K562 (cell line): Measurements from ENCODE around the gene SFN. TPM values are rescaled to one million over a fixed set of nuclear protein-coding genes. Genes with fewer than 3 reads are reported as not detected.

Source experiments
- CBX5 ChIP-seq: IDR thresholded peaks from 2 replicates; pipeline ENCODE4 v1.6.1; 2014; ENCODE audit warnings: low read depth, borderline replicate concordance
- CEBPG ChIP-seq, 3 experiments: fragments of 200-800 bp in 1 of 3; sonication (Bioruptor generic) in 1 of 3; sonication (generic) in 1 of 3; formaldehyde crosslinking in 1 of 3; IDR thresholded peaks in 2 of 3; conservative IDR thresholded peaks in 1 of 3; 2 replicates each; pipeline versions ENCODE4 v1.6.1 to v1.8.0; 2016 to 2022; ENCODE audit warnings: missing compliant biosample characterization in 2 of 3, missing genetic modification characterization in 2 of 3, mild to moderate bottlenecking in 1 of 3, missing genetic modification reagents in 1 of 3
- DPF2 ChIP-seq: fragments of 450-650 bp; IDR thresholded peaks from 2 replicates; pipeline ENCODE4 v1.6.1; 2016
- ESRRA ChIP-seq: fragments of 450-650 bp; IDR thresholded peaks from 2 replicates; pipeline ENCODE4 v1.6.1; 2014; ENCODE audit warnings: low read depth, mild to moderate bottlenecking, moderate library complexity, borderline replicate concordance
- GATA2 ChIP-seq: sonication (generic); formaldehyde crosslinking; IDR thresholded peaks from 2 replicates; pipeline ENCODE4 v1.4.0; 2020; ENCODE audit warnings: mild to moderate bottlenecking, missing genetic modification reagents
- KLF10 ChIP-seq: fragments of 250-450 bp; sonication (Bioruptor Pico); IDR thresholded peaks from 2 replicates; pipeline ENCODE4 v1.6.1; 2021; ENCODE audit warnings: matching md5 sums
- KLF16 ChIP-seq: IDR thresholded peaks from 2 replicates; pipeline ENCODE4 v1.6.1; 2016; ENCODE audit warnings: antibody characterized with exemption
- MCM7 ChIP-seq, 2 experiments: fragments of 450-650 bp; IDR thresholded peaks; 2 replicates each; pipeline ENCODE4 v1.6.1; 2016 to 2018
- MTF1 ChIP-seq: fragments of 250-450 bp; sonication (Bioruptor Pico); IDR thresholded peaks from 2 replicates; pipeline ENCODE4 v1.9.0; 2021; ENCODE audit warnings: moderate library complexity, mild to moderate bottlenecking, inconsistent platforms, borderline replicate concordance
- POU5F1 ChIP-seq: fragments of 150-350 bp; IDR thresholded peaks from 2 replicates; pipeline ENCODE4 v1.6.1; 2014; ENCODE audit warnings: borderline replicate concordance, low read length, low read depth, mild to moderate bottlenecking; ENCODE audit not compliant: partially characterized antibody
- RB1 ChIP-seq: fragments of 450-650 bp; IDR thresholded peaks from 2 replicates; pipeline ENCODE4 v1.6.1; 2017; ENCODE audit warnings: low read depth, mild to moderate bottlenecking
- RBBP5 ChIP-seq: fragments of 200-600 bp; sonication (generic); IDR thresholded peaks from 2 replicates; pipeline ENCODE4 v1.6.1; 2012; ENCODE audit warnings: borderline replicate concordance, mild to moderate bottlenecking, low read length, control low read depth, inconsistent platforms; ENCODE audit not compliant: insufficient read depth, poor library complexity, severe bottlenecking
- SIN3A ChIP-seq, 2 experiments: fragments of 150-350 bp in 1 of 2; IDR thresholded peaks; 2 replicates each; pipeline ENCODE4 v1.6.1; 2011 to 2016; ENCODE audit warnings: borderline replicate concordance in 2 of 2, low read depth in 2 of 2, low read length in 2 of 2, mild to moderate bottlenecking in 2 of 2, moderate library complexity in 2 of 2; ENCODE audit not compliant: control insufficient read depth in 1 of 2
- TEAD2 ChIP-seq: fragments of 450-650 bp; IDR thresholded peaks from 2 replicates; pipeline ENCODE4 v1.6.1; 2016; ENCODE audit warnings: missing genetic modification characterization, control low read depth, missing compliant biosample characterization
- ZKSCAN8 ChIP-seq: fragments of 200-800 bp; sonication (Bioruptor generic); IDR thresholded peaks from 2 replicates; pipeline ENCODE4 v1.6.1; 2016; ENCODE audit warnings: missing genetic modification characterization, missing compliant biosample characterization
- ZNF324 ChIP-seq: fragments of 250-450 bp; sonication (Bioruptor Pico); IDR thresholded peaks from 2 replicates; pipeline ENCODE4 v1.4.0; 2020; ENCODE audit warnings: mild to moderate bottlenecking
- ZNF778 ChIP-seq: fragments of 450-650 bp; formaldehyde crosslinking; IDR thresholded peaks from 2 replicates; pipeline ENCODE4 v1.4.0; 2020; ENCODE audit warnings: mild to moderate bottlenecking, moderate library complexity
- ZNF79 ChIP-seq: fragments of 250-450 bp; sonication (Bioruptor Pico); IDR thresholded peaks from 2 replicates; pipeline ENCODE4 v1.4.0; 2020; ENCODE audit warnings: low read depth, mild to moderate bottlenecking, moderate library complexity
- polyA plus RNA-seq, 8 experiments: library from polyadenylated mRNA; depleted of rRNA in 4 of 8; stranded (reverse) in 5 of 8; unstranded in 3 of 8; fragments of >200 nt; fragmentation: Nextera tagmentation in 2 of 8; fragmentation: Illumina TruSeq in 1 of 8; extraction: Ambion mirVana in 2 of 8; extraction: Trizol in 1 of 8; gene quantifications; 2 replicates each; pipeline versions ENCODE4 v1.2.1 to v1.2.3, GENCODE V29; 2011 to 2014; ENCODE audit warnings: inconsistent platforms in 1 of 8, missing spikeins in 1 of 8
- total RNA-seq, 7 experiments: library from RNA; depleted of rRNA in 6 of 7; stranded (reverse); fragments of >200 nt in 6 of 7; fragmentation: Illumina TruSeq in 2 of 7; extraction: Trizol in 2 of 7; gene quantifications; 2 replicates each; pipeline versions ENCODE4 v1.2.1 to v1.2.3, GENCODE V29; 2011 to 2021; ENCODE audit warnings: low replicate concordance in 1 of 7
- TF ChIP-seq, protein P1 (sequence below): conservative IDR thresholded peaks from 2 replicates; pipeline ENCODE4 v1.6.1; 2011; ENCODE audit warnings: low read depth, mild to moderate bottlenecking, low read length; ENCODE audit not compliant: control insufficient read depth
- TF ChIP-seq, protein P2 (sequence below): sonication (generic); formaldehyde crosslinking; IDR thresholded peaks from 2 replicates; pipeline ENCODE4 v1.8.0; 2022; ENCODE audit warnings: mild to moderate bottlenecking, missing genetic modification reagents
- TF ChIP-seq, protein P3 (sequence below): sonication (generic); formaldehyde crosslinking; IDR thresholded peaks from 2 replicates; pipeline ENCODE4 v1.8.0; 2022; ENCODE audit warnings: mild to moderate bottlenecking, missing genetic modification reagents
- TF ChIP-seq, protein P4 (sequence below), 2 experiments: IDR thresholded peaks; 2 replicates each; pipeline ENCODE4 v1.6.1; 2011; ENCODE audit warnings: borderline replicate concordance in 1 of 2, control low read depth in 1 of 2, low read depth in 1 of 2, low read length in 1 of 2, mild to moderate bottlenecking in 1 of 2, mixed read lengths in 1 of 2, moderate library complexity in 1 of 2; ENCODE audit not compliant: insufficient read depth in 1 of 2, insufficient read length in 1 of 2, poor library complexity in 1 of 2, severe bottlenecking in 1 of 2; ENCODE audit errors: extremely low read depth in 1 of 2

The SFN gene
- total and polyA plus RNA-seq, 9 of the 15 experiments (the other 6 are each of a cell fraction or from before 2014, with no cell fraction given), result 0.10 to 3.8 (median 2.0) TPM

DNA sequence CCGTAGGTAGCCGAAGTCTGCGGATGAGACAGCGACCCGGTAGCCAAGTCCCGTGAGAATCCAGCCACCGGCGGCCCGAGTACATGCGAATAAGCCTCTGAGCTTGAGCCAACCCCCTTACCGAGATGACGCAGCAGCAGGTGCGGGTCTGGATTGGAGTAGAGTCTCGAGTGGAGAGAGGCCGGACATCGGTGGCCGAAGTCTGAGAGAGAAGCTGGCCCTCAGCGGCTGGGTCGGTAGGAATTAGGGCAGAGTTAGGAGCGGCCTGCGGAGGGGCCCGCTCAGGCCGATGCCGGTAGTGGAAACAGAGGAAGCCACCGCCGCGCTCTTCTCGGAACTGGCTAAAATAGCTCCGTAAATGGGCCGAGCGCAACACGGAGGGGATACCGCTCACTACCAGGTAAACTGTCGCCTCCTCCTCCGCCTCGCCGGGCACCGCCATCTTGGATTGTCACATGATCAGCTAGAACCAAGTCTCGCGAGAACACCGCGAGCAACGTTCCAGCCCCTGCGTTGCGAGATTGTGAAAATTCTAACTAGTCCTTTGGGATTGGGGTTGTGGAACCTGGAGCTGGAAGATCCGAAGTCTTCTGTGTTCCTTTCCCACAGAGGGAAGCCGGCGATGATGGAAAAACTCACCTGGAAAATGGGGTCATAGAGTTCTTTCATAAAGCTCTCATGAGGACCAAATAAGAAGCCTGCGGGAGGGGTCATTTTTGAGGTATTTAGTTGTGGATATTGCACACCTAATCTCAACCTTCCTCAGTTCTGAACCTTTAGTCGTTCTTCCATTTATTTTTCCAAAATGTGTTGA is 37.3 kb downstream of the SFN start, which contains the start of gene GPATCH3 (continued):
- TF ChIP-seq DPF2, result no peak
- TF ChIP-seq ZKSCAN8, result no peak
- no peak for TF ChIP-seq ZNF324 (CRISPR knock-in tag)
- TF ChIP-seq, protein P1, sequence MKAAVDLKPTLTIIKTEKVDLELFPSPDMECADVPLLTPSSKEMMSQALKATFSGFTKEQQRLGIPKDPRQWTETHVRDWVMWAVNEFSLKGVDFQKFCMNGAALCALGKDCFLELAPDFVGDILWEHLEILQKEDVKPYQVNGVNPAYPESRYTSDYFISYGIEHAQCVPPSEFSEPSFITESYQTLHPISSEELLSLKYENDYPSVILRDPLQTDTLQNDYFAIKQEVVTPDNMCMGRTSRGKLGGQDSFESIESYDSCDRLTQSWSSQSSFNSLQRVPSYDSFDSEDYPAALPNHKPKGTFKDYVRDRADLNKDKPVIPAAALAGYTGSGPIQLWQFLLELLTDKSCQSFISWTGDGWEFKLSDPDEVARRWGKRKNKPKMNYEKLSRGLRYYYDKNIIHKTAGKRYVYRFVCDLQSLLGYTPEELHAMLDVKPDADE, result peak; percentile 96
- TF ChIP-seq RBBP5, result peak; percentile 95
- TF ChIP-seq ZNF79 (CRISPR knock-in tag), result 0 out of 2 replicates have a peak, but pooled peaks have one; percentile 20
- no peak for TF ChIP-seq GATA2
- TF ChIP-seq, protein P2, sequence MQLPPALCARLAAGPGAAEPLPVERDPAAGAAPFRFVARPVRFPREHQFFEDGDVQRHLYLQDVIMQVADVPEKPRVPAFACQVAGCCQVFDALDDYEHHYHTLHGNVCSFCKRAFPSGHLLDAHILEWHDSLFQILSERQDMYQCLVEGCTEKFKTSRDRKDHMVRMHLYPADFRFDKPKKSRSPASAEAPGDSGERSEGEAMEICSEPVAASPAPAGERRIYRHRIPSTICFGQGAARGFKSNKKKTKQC (CRISPR knock-in tag), result peak; percentile 93
- TF ChIP-seq MCM7 (IDR thresholded peaks at IDR 0.05), result no peak
- no peak for TF ChIP-seq CBX5
- TF ChIP-seq, protein P3, sequence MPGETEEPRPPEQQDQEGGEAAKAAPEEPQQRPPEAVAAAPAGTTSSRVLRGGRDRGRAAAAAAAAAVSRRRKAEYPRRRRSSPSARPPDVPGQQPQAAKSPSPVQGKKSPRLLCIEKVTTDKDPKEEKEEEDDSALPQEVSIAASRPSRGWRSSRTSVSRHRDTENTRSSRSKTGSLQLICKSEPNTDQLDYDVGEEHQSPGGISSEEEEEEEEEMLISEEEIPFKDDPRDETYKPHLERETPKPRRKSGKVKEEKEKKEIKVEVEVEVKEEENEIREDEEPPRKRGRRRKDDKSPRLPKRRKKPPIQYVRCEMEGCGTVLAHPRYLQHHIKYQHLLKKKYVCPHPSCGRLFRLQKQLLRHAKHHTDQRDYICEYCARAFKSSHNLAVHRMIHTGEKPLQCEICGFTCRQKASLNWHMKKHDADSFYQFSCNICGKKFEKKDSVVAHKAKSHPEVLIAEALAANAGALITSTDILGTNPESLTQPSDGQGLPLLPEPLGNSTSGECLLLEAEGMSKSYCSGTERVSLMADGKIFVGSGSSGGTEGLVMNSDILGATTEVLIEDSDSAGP (CRISPR knock-in tag), result no peak
- TF ChIP-seq, protein P4, sequence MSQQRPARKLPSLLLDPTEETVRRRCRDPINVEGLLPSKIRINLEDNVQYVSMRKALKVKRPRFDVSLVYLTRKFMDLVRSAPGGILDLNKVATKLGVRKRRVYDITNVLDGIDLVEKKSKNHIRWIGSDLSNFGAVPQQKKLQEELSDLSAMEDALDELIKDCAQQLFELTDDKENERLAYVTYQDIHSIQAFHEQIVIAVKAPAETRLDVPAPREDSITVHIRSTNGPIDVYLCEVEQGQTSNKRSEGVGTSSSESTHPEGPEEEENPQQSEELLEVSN (IDR thresholded peaks at IDR 0.05; ENCODE audit: borderline replicate concordance in 1 of 2, extremely low read depth in 1 of 2, insufficient read depth in 1 of 2, insufficient read length in 1 of 2, low read depth in 1 of 2, low read length in 1 of 2, poor library complexity in 1 of 2, severe bottlenecking in 1 of 2), result peak in 1 of 2 experiments; percentile 27
- TF ChIP-seq MTF1 (CRISPR knock-in tag), result no peak
- peak; percentile 49; the same call in 1 of the 2 replicates for TF ChIP-seq CEBPG (CRISPR knock-in tag; IDR thresholded peaks at IDR 0.05)
- TF ChIP-seq CEBPG (tag; conservative IDR thresholded peaks at IDR 0.05 in 1 of 2, IDR thresholded peaks at IDR 0.05 in 1 of 2), result peak; percentile 48 to 71; a peak in 3 of 4 replicates
- TF ChIP-seq ZNF778, result no peak
- TF ChIP-seq POU5F1, result no peak
- TF ChIP-seq KLF16, result no peak; the same call in 1 of the 2 replicates
- no peak for TF ChIP-seq TEAD2 (tag)
- peak; percentile 54; the same call in 1 of the 2 replicates for TF ChIP-seq RB1
- peak; percentile 96 to 99 for TF ChIP-seq SIN3A (IDR thresholded peaks at IDR 0.05; ENCODE audit: borderline replicate concordance in 2 of 2, control insufficient read depth in 1 of 2, low read depth in 2 of 2, low read length in 2 of 2)
- TF ChIP-seq KLF10 (CRISPR knock-in tag), result no peak
- TF ChIP-seq ESRRA, result 0 out of 2 replicates have a peak, but pooled peaks have one; percentile 23
